DMS79 (cell line): ENCODE results near the gene PPP6R2.
"Not testable (repeated sequence)": the region's sequence is repeated elsewhere in the genome, so short reads cannot be mapped to it uniquely, and the experiment has no call there.

ENCODE experiments used
- DNase-seq: peaks from one replicate; lab custom pipeline; 2025; lab: John Stamatoyannopoulos, UW

PPP6R2 gene

GRCh38 chr22:50341977-50342650 is 1.0 kb upstream of the PPP6R2 start:
- DNase-seq: peak; percentile 50

DNA sequence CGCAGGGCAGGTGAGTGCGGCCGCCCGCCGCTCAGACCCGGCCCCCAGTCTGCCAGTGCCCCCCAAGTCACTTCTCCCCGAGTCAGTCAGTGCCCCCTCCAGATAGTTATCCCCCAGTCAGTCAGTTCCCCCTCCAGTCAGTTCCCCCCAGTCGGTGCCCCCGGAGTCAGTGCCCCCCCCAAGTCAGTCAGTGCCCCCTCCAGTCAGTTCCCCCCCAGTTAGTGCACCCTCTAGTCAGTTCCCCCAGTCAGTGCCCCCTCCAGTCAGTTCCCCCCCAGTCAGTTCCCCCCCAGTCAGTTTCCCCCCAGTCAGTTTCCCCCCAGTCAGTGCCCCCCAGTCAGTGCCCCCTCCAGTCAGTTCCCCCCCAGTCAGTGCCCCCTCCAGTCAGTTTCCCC is 411 bp downstream of the PPP6R2 start:
- no peak for DNase-seq

- no peak for DNase-seq
Measured at GRCh38 chr22:50346470-50346869, 3.3 kb downstream of the PPP6R2 start.

GRCh38 chr22:50347157-50347556 is 4.0 kb downstream of the PPP6R2 start:
- no peak for DNase-seq

DNA sequence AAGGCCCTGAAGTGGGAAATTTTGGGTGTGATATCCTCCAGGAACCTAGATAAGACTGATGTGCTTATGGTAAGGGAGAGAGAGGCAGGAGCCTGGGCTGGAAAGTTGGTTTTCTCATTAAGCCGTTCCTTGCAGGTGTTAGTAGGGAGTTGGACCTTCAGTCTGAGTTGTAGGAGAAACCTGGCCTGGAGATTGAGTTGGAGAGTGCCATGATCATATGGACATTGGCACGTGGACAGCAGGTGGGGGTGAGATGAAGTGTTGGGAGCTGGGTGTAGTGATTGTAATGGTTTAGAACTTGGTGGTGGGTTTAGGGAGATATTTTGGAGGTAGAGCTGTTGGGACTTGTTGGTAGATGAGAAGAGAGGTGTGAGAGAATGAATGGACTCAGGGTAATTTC is 4.9 kb downstream of the PPP6R2 start:
- DNase-seq: no peak

DNA sequence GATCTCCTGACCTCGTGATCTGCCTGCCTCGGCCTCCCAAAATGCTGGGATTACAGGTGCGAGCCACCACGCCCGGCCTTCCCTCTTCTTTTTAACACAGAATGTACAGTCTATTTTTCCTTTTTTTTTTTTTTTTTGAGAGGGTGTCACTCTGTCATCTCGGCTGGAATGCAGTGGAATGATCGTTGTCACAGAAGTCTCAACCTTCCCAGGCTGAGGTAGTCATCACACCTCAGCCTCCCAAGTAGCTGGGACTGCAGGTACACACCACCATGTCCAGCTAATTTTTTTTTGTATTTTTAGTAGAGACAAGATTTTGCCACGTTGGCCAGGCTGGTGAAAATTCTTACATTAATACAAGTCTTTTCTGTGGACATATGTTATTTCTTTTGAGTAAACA is 13.1 kb downstream of the PPP6R2 start:
- no peak for DNase-seq

DNA sequence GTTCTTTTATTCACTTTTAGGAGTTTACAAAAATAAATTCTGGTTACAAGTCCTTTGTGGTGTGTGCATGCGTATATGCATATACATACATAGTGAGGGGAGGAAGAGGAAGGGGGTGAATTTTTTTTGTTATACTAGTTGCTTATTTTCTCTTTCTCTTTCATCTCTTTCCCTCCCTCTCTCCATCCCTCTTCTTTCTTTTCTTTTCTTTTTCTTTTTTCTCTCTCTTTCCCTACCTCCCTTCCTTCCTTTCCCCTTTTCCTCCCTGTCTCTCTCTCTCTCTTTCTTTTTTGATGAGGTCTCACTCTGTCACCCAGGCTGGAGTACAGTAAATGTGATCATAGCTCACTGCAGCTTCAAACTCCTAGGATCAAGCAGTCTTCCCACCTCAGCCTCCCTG is 14.1 kb downstream of the PPP6R2 start:
- no peak for DNase-seq

- no peak for DNase-seq
Measured at GRCh38 chr22:50357756-50358155, 14.6 kb downstream of the PPP6R2 start.

- DNase-seq: no peak
Measured at GRCh38 chr22:50360578-50360977, 17.5 kb downstream of the PPP6R2 start.

- DNase-seq: no peak
Measured at GRCh38 chr22:50361222-50361621, 18.1 kb downstream of the PPP6R2 start.

DNA sequence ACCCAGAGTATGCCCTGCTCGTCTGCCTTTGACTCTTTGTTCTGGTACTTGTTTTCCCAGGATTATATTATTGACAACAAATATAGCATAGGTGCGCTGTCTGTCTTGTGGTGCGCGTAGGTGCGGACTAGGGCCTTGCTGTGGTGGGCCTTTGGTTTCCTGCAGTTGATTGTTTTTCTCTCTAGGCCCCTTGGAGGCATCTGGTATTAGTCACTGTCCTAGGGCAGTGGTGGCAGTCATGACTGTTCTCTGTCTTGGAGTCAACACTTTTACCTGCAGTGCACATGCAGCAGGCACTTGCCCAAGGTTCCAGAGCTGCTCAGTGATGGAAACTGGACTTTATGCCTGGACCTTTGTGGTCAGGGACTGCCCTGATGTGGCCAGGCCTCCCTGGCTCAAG is 18.6 kb downstream of the PPP6R2 start:
- DNase-seq: no peak

- no peak for DNase-seq
Measured at GRCh38 chr22:50363166-50363802, 20.2 kb downstream of the PPP6R2 start.

DNA sequence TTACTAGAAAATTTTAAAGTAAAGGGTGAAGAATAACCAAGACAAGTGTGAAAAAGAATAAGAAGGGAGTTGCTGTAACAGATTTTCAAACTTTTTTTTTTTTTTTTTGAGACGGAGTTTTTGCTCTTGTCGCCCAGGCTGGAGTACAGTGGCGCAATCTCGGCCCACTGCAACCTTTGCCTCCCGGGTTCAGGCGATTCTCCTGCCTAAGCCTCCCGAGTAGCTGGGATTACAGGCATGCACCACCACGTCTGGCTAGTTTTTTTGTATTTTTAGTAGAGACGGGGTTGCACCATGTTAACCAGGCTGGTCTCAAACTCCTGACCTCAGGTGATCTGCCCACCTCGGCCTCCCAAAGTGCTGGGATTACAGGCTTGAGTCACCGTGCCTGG is 20.7 kb downstream of the PPP6R2 start:
- DNase-seq: not testable (repeated sequence)

GRCh38 chr22:50367778-50368500 is 24.8 kb downstream of the PPP6R2 start:
- no peak for DNase-seq

DNA sequence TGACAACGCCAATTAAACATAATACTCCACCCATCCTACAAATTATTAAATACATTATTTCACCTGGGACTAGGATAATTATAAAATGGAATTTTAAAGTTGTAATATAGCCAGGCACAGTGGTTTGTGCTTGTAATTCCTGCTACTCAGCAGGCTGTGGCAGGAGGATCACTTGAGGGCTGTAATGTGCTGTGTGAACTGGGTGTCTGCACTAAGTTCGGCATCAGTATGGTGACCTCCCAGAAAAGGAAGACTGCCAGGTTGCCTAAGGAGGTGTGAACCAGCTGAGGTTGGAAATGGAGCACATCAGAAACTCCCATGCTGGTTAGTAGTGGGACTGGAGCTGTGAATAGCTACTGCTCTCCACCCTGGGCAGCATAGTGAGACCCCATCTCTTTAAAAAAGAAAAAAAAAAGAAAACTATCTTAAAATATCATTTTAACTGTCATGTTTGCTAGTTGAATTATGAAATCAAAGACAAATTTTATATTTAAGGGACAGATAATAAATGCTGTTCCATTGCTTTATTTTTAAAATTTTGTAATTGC is 28.0 kb downstream of the PPP6R2 start:
- DNase-seq: no peak

DNA sequence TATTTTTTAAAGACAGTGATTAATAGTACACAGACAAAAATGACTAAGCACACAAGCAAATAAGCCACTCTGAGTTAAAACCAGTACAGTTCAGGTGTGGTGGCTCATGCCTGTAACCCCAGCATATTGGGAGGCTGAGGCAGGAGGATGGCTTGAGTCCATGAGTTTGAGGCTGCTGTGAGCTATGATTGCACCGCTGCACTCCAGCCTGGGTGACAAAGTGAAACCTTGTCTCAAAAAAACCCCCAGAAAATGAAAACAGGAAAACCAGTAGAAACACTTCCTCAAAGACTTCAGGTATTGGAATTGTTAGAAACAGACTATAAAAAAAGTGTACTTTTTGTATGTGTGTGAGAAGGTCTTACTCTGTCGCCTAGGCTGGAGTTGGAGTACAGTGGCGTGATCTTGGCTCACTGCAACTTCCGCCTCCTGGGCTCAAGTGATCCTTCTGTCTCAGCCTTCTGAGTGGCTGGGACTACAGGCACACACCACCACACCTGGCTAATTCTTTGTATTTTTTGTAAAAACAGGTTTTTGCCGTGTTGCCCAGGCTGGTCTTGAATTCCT is 33.0 kb downstream of the PPP6R2 start:
- DNase-seq: no peak

DNA sequence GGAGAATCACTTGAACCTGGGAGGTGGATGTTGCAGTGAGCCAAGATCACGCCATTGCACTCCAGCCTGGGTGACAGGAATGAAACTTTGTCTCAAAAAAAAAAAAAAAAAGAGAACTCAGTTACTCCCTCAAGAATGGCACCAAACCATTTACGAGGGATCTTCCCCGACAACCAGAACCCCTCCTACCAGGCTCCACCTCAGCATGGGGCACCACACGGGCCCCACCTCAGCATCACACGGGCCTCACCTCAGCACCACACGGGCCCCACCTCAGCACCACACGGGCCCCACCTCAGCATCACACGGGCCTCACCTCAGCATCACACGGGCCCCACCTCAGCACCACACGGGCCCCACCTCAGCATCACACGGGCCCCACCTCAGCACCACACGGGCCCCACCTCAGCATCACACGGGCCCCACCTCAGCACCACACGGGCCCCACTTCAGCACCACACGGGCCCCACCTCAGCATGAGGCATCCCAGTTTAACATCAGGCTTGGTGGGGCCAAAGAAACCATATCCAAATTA is 38.0 kb downstream of the PPP6R2 start:
- not testable (repeated sequence) for DNase-seq

DNA sequence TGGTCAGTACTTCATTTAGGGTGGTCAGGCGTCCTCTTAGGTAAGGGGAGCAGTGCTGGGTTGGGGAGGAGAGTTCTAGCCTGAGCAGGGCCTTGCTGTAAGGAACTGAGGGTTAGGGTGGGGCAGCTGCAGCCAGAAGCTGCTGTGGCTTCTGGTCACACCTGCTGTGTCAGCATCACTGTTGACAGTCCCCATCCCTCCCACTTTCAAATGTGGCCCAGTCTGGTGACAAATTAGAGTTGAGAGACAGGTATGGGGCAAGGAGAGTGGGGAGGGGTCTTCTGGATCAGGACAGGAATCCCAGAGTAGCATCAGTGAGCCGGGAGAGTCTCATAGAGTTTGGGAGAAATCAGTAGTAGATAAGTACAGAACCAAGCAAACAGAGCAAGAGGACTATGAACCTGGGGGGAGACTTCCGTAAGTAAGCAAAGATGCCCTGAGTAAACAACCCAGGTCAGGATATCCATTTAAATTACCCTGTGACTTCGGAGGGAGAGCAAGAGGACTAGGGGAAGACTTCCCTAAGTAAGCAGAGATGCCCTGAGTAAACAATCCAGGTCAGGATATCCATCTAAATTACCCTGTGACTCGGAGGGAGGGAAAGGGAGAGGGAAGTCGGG is 53.7 kb downstream of the PPP6R2 start:
- DNase-seq: no peak

GRCh38 chr22:50397371-50398060 is 54.4 kb downstream of the PPP6R2 start:
- not testable (repeated sequence) for DNase-seq

DNA sequence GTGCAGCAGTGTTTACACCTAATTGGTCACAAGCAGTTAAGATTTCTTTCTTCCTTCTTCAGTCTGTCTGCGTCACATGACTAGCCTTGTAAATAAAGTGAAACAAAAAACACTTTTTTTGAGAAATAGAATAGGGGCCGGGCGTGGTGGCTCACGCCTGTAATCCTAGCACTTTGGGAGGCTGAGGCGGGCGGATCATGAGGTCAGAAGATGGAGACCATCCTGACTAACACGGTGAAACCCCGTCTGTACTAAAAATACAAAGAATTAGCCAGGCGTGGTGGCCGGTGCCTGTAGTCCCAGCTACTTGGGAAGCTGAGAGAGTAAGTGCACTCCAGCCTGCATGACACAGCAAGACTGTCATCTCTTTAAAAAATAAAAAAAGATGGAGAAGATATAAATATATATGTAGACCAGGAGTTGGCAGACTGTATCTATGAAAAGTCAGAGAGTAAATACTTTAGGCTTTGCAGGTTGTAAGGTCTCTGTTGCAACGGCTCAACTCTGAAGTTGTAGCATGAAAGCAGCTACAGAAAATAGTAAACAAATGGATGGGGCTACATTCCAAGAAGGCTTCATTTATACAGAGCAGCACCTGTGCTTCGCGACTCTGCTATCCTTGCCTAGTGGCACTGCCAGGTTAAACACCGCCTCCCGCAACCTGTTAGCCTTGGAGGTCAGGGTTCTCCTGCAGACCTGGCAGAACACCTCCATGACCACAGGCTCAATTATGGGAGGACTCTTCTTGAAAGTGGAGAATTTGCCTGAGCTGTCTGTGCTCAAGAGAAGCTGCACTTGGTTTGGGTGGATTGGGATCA is 55.9 kb downstream of the PPP6R2 start:
- DNase-seq: peak; percentile 22
